SU-DHL-6 (cell line): ENCODE data around the gene NADK.

Experiments used
- H2AFZ ChIP-seq: fragments of 200-600 bp; sonication (generic); 2 replicates; pipeline ENCODE4 v1.6.1; 2014; ENCODE audit warnings: low read depth, mild to moderate bottlenecking, moderate library complexity, mixed read lengths, antibody characterized with exemption, low read length; ENCODE audit not compliant: severe bottlenecking
- H3F3A ChIP-seq: fragments of 200-600 bp; shearing (Covaris generic); 2 replicates; pipeline ENCODE4 v1.6.0; 2016; ENCODE audit warnings: antibody characterized with exemption, mild to moderate bottlenecking; ENCODE audit not compliant: insufficient read depth
- H3K27ac ChIP-seq: fragments of 200-600 bp; sonication (generic); 2 replicates; pipeline ENCODE4 v1.5.1; 2016; ENCODE audit warnings: low read depth, mild to moderate bottlenecking, low read length, moderate library complexity, mixed read lengths
- H3K27me3 ChIP-seq: fragments of 200-600 bp; sonication (generic), shearing (Covaris generic); 2 replicates; pipeline ENCODE4 v1.6.0; 2014; ENCODE audit warnings: mild to moderate bottlenecking, low read length
- H3K36me3 ChIP-seq: fragments of 200-600 bp; sonication (generic); 2 replicates; pipeline ENCODE4 v1.6.1; 2014; ENCODE audit warnings: mild to moderate bottlenecking, low read length, mixed read lengths
- H3K4me2 ChIP-seq: fragments of 300-600, 200-600 bp; shearing (Covaris generic), sonication (generic); 2 replicates; pipeline ENCODE4 v1.6.0; 2014; ENCODE audit warnings: low read length, low read depth, mild to moderate bottlenecking; ENCODE audit not compliant: poor library complexity, severe bottlenecking
- H3K4me3 ChIP-seq: fragments of 200-600 bp; sonication (generic); 2 replicates; pipeline ENCODE4 v1.5.1; 2014; ENCODE audit warnings: antibody characterized with exemption, low read length, mild to moderate bottlenecking, mixed read lengths; ENCODE audit not compliant: insufficient read depth, poor library complexity, severe bottlenecking
- H3K79me2 ChIP-seq: fragments of 200-600 bp; sonication (generic); 2 replicates; pipeline ENCODE4 v1.6.1; 2014; ENCODE audit warnings: mild to moderate bottlenecking, low read length, moderate library complexity; ENCODE audit not compliant: insufficient read depth
- H3K9ac ChIP-seq: fragments of 200-600 bp; sonication (generic); 2 replicates; pipeline ENCODE4 v1.7.0; 2014; ENCODE audit warnings: mild to moderate bottlenecking, low read length
- H3K9me2 ChIP-seq: fragments of 200-600 bp; sonication (generic); replicated peaks from 2 replicates; pipeline ENCODE4 v1.6.1; 2014; ENCODE audit warnings: low read length; ENCODE audit not compliant: insufficient read depth
- H3K9me3 ChIP-seq: fragments of 200-600 bp; sonication (generic); 2 replicates; pipeline ENCODE4 v1.6.1; 2014; ENCODE audit warnings: low read length, mixed read lengths; ENCODE audit not compliant: insufficient read depth
- H4K20me1 ChIP-seq: fragments of 200-600 bp; sonication (generic); 2 replicates; pipeline ENCODE4 v1.6.1; 2014; ENCODE audit warnings: low read depth, mild to moderate bottlenecking, antibody characterized with exemption, low read length, moderate library complexity, mixed read lengths
- EZH2phosphoT487 ChIP-seq: fragments of 200-600 bp; sonication (generic), shearing (Covaris generic); conservative IDR thresholded peaks from 2 replicates; pipeline ENCODE4 v1.6.1; 2018; ENCODE audit warnings: mild to moderate bottlenecking, antibody characterized with exemption, low read length, moderate library complexity, mixed read lengths
- TF ChIP-seq, protein P1 (sequence below): fragments of 200-600 bp; sonication (generic); IDR thresholded peaks from one replicate; pipeline ENCODE4 v1.5.1; 2017; ENCODE audit warnings: antibody characterized with exemption, mild to moderate bottlenecking, low read length, moderate library complexity; ENCODE audit not compliant: insufficient read depth, poor library complexity, severe bottlenecking

NADK gene

DNA sequence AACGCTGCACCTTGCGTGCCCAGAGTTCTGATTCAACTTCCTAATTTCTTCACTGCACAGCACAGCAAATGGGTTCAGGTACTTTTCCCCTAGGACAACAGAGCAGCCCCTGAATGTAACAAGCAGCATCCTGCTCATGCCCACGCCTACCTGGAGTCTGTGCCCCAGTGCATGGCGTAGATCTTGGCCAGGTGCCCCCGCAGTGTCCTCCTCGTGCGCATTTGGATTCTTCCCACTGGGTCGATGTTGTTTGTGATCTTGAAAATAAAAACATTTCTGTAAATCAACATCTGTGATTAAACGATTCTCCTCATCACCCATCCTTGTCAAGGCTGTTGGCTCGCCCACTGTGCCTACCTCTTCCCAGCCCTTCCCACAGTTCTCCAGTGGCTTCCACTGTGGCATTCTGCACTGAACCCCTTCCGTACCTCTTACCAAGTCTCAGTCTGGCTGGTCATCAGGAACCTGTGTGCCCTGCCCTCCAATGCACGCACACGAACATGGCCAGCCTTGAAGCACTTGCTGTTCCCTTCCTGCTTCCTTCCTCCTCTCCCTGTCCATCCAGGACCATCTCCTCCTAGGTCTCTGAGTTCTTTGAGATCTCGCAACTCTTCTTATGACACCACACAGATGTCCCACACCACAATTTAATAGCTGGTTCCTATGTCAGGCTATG, 37.5 kb upstream of the NADK start:
- no peak overlapping the region for H2AFZ ChIP-seq
- no peak overlapping the region for H3K4me2 ChIP-seq
- no peak overlapping the region for H3K27ac ChIP-seq
- H3K9me3 ChIP-seq = no peaks in the 10 kb centered on the region
- H3K9ac ChIP-seq = no peak overlapping the region
- H3K9me2 ChIP-seq = no peaks in the 10 kb centered on the region
- H3K79me2 ChIP-seq = peaks cover 19% of the 10 kb centered on the region
- H4K20me1 ChIP-seq = no peaks in the 10 kb centered on the region; the same call in 1 of the 2 replicates
- H3F3A ChIP-seq = peaks cover 6% of the 10 kb centered on the region; the same call in 1 of the 2 replicates
- no peaks in the 10 kb centered on the region for H3K27me3 ChIP-seq
- H3K36me3 ChIP-seq = peaks cover 31% of the 10 kb centered on the region
- no peak overlapping the region for H3K4me3 ChIP-seq
- no peak for TF ChIP-seq EZH2phosphoT487
- TF ChIP-seq, protein P1, sequence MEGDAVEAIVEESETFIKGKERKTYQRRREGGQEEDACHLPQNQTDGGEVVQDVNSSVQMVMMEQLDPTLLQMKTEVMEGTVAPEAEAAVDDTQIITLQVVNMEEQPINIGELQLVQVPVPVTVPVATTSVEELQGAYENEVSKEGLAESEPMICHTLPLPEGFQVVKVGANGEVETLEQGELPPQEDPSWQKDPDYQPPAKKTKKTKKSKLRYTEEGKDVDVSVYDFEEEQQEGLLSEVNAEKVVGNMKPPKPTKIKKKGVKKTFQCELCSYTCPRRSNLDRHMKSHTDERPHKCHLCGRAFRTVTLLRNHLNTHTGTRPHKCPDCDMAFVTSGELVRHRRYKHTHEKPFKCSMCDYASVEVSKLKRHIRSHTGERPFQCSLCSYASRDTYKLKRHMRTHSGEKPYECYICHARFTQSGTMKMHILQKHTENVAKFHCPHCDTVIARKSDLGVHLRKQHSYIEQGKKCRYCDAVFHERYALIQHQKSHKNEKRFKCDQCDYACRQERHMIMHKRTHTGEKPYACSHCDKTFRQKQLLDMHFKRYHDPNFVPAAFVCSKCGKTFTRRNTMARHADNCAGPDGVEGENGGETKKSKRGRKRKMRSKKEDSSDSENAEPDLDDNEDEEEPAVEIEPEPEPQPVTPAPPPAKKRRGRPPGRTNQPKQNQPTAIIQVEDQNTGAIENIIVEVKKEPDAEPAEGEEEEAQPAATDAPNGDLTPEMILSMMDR = no peak

GRCh38 chr1:1809489-1809888, 31.2 kb upstream of the NADK start:
- no peaks in the 10 kb centered on the region for H3K9me2 ChIP-seq
- TF ChIP-seq, protein P1 = no peak
- TF ChIP-seq EZH2phosphoT487 = no peak
- peaks cover 23% of the 10 kb centered on the region; the same call in 1 of the 2 replicates for H3K36me3 ChIP-seq
- no peaks in the 10 kb centered on the region; the same call in 1 of the 2 replicates for H4K20me1 ChIP-seq
- no peaks in the 10 kb centered on the region for H3K27me3 ChIP-seq
- no peak overlapping the region for H3K4me2 ChIP-seq
- H3K9ac ChIP-seq = no peak overlapping the region
- H3K9me3 ChIP-seq = no peaks in the 10 kb centered on the region
- peaks cover 13% of the 10 kb centered on the region for H3K79me2 ChIP-seq
- 0 out of 2 replicates have a peak, but pooled peaks cover 6% of the 10 kb centered on the region for H3F3A ChIP-seq
- no peak overlapping the region for H3K27ac ChIP-seq
- H2AFZ ChIP-seq = no peak overlapping the region
- H3K4me3 ChIP-seq = no peak overlapping the region

GRCh38 chr1:1808206-1808605, 29.9 kb upstream of the NADK start:
- H3K36me3 ChIP-seq = peaks cover 18% of the 10 kb centered on the region; the same call in 1 of the 2 replicates
- peaks cover 17% of the 10 kb centered on the region for H3K79me2 ChIP-seq
- no peak overlapping the region for H3K27ac ChIP-seq
- H3F3A ChIP-seq = no peaks in the 10 kb centered on the region
- TF ChIP-seq, protein P1 = no peak
- TF ChIP-seq EZH2phosphoT487 = no peak
- no peaks in the 10 kb centered on the region for H3K27me3 ChIP-seq
- no peak overlapping the region for H3K9ac ChIP-seq
- no peak overlapping the region for H2AFZ ChIP-seq
- no peaks in the 10 kb centered on the region for H3K9me2 ChIP-seq
- H3K9me3 ChIP-seq = no peaks in the 10 kb centered on the region
- no peak overlapping the region for H3K4me2 ChIP-seq
- H3K4me3 ChIP-seq = no peak overlapping the region
- no peaks in the 10 kb centered on the region; the same call in 1 of the 2 replicates for H4K20me1 ChIP-seq
